MV-4-11 (cell line): ENCODE results near the gene MLIP.

Source experiments
- DNase-seq: peaks from one replicate; lab custom pipeline; 2025; lab: John Stamatoyannopoulos, UW

The MLIP gene

DNA sequence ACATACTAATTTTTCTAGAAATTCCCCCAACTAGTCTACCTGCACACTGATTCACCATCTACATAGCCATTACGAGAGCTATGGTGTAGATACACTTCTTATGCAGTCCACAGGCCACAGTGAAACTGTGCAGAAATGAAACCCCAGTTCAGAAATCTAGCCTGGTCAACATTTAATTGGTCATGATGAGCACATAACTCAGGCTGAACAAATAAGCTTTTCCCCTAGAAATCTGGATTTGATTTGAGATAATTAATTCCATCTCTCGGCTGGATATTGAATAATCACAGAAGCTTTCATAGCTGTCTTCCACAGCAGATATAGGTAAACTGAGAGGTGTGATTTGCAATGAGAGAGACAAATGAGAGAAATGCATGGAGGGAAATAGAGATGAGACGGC is 174.4 kb downstream of the MLIP start:
- no peak for DNase-seq

DNA sequence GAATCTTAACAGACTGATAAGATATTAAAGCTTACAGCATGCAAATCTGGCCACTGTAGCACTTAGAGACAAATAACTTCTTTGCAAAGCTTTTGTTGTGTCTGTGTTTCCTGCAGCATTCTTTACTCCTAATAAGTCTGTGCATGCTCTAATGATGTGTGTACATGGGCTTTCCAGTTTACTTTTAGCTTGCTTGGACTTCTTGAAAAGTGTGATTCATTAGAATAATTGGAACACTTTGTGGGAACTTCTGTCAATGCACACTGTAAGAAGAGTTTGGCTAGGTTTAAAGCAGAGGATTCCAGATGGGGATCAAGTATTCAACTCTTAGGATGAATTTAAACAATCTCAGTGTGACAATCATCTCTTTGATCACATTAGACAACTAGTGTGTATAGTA is 174.9 kb downstream of the MLIP start:
- DNase-seq = no peak

DNA sequence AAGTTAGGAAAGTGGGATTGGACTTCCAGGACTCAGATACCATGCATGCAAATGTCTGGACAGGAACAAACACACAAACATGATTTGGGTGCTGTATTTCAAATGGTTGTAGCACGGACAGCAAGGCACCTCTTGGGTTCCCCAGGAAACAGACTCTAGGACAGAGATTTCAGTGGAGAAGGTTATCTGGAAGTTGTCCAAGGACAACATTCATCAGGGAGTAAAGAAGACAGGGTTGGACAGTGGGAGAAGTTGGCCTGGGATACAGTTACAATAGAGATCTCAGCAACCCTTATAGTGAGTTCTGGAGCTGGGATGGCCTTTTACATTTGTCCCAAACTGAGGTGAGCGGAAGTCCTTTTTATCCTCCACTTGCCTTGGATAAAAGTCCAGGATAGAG is 177.2 kb downstream of the MLIP start:
- no peak for DNase-seq

DNA sequence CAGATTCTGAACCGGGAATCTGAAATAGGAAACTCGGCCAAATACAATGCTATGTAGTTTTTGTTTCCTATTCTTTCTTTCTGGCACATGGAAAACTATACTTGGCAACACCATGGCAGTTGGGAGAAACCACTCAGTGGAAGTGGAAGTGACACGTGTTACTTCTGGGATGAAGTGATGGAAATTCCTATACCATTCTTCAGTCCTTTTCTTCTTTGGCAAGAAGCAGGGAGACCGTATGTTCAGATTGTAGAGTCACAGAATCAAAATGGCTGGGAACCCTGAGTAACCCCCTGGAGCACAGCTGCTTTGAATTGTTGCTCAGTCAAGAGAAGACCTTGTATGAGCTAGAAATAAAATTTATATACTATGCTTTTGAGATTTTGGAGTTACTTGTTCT is 178.2 kb downstream of the MLIP start:
- no peak for DNase-seq

DNA sequence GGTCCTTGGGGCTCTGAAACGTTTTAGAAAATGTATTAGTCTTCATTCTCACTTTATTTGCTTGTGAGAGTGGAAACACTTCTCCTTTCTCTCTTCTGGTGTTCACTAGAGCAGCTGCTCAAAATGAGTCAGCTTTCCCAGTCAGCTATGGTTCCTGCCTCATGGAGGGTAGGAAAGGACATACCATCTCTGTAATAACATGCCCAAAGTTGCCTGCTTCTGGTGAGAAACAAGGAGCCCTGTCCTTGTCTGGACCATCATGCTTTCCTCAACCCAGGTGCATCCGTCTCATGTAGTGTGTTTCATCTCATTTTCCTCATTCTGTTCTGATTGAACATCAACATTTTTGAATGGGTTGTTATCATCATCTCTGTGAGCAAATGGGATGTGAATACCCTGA is 179.9 kb downstream of the MLIP start:
- DNase-seq = peak; percentile 21

DNA sequence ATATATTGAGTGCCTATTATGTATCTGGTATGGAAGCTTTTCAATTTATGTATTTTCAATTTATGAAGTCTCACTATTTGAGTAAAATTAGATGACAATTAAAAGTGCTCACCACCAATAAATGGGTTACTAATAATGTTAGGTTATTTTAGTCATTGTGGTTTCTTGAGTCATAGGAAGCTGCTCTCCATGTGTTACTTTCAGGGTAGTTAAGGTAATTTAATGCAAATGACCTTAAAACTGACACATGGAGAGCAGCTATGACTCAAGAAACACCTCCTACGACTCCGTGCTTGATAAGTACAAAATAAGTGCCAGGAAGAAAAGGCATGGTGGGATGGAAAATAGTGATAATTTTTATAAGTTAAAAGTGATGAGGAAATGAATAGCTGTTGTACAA is 180.5 kb downstream of the MLIP start:
- DNase-seq = no peak

DNA sequence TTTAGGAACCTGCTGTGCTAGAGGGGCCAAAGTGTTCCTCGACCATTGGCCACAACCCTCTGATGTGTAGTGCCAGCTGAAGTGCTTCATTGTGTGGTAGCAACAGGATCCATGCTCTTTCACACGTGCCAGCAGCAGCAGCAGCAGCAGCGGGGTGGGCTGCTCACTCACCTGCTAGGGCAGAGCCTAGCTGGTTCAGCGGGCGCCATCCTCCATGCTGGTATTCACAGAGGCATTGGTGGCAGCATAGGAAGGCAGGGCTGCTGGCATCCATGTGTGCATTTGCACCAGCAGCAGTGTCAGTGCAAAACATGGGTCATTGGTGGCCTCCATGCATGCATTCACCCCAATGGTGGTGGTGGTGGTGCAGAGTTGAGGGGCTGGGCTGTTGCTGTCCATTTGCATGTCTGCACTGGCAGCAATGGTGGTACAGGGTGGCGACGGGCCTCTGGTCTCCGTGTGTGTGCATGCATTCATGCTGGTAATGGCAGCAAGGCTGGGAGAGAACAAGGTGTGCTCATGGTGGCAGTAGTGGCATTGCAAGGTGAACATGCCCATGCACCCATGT is 183.8 kb downstream of the MLIP start:
- DNase-seq = no peak

DNA sequence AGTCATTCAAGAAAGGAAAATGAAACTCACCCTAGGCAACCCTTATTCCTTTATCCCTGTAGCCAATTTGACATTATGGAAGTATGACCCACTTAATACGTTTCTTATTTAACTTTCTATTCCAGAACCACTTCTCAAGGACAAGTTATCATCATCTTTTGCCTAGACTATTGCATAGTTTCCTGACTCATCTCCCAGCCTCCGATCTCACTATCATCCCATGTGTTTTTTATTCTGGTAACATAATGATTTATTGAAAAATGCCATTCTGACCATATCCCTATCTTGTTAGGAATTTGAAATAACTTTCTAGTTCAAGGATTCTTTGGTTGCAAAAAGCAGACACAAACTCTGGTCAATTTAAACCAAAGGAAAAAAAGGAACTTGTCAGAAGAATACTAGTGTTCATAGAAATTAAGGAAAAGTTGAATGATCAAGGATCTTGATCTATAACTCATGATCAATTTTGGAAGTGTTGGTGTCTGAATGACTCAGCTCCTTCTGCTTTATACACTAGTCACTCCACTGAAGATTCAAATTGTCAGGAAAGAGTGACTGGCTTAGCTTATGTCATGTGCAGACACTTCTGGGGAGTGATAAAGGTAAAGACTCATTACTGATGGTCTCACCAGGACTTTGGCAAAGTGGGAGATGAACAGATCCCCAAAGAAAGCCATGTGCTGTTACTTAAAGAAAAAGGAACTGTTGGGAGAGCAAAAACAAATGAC is 188.5 kb downstream of the MLIP start:
- DNase-seq = no peak

DNA sequence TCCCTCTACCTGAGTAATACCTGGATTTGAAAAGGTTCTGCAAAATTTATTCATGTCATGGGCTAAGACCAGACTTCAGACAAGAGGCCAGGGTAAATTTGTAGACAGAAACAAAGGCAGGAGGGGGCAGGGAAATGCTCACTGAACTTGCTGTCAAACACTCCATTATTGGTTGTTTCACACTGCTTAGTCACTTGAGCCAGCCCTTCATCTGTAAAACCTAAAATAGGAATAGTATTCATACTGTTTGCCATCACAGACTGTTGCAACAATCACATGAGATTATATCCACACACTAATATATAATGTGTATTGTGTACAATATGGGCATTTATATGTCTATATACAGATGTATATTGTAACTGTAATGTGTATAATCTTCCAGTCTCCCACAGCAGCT is 190.5 kb downstream of the MLIP start:
- DNase-seq = no peak

DNA sequence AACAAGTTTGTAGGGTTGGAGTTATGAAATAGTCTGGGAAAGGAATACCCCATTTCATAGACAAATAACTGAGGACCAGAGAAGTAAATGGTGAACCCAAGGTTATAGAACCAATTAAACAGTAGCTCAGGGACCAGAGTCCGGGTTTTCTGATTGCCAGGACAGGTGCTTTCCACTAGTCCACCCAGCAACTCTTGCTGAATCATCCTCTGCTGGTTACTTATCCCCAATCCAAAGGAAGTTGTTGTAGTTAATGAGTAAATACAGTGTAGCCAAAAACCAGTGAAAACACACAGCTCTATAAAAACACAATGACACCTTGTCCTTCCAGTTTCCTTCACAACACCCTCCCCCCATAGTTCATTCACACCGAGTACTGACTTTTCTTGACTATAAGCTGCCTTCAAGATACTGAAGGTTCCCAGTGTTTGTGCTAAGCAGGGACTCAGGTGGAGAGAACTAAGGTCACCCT is 196.2 kb downstream of the MLIP start:
- DNase-seq = no peak

DNA sequence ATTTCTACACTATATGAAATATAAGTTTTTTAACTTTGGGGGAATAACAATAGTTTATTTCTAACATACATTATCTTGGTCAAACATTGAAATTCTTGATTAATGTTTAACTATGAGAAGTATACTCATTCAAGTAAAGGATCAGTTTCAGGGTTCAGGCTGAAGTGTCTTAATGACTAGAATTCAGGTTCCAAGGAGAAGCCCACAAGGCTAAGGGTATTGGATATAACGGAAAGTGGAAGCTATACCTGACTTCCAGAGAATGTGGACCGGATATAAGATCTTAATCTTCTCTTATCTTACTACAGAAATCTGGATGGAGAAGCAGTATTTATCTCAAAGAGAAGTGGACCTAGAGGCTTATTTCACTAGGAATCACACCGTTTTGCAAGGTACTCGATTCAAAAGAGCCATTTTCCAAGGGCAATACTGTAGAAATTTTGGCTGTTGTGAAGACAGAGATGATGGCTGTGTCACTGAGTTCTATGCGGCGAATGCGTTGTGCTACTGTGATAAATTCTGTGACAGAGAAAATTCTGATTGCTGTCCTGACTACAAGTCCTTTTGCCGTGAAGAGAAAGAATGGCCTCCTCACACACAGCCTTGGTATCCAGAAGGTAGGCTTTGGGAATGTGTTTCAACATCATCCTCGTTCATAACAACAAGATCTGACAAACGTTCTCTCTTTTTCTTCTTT is 197.2 kb downstream of the MLIP start, which contains the start of gene TINAG:
Gene TINAG, plus strand, starts transcription at position 153 of the 697 bp plus-strand sequence. Its CDS starts 110 bp downstream, at position 263.
- DNase-seq = no peak

DNA sequence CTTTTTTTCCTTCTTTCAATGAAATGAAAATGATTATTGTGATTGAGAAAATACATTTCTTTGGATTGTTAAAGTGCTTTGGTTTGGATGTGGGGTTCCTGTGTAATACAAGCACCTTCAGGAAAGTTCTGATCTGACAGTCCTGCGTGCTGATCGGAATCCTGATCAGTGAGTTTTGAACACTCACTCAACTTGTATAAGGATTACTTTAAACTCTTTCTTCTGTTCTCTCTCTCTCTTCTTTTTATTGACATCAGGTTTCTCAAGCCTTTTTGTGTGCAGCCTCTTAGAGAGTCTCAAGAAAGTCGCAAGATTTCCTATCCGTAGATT is 197.7 kb downstream of the MLIP start:
- no peak for DNase-seq

DNA sequence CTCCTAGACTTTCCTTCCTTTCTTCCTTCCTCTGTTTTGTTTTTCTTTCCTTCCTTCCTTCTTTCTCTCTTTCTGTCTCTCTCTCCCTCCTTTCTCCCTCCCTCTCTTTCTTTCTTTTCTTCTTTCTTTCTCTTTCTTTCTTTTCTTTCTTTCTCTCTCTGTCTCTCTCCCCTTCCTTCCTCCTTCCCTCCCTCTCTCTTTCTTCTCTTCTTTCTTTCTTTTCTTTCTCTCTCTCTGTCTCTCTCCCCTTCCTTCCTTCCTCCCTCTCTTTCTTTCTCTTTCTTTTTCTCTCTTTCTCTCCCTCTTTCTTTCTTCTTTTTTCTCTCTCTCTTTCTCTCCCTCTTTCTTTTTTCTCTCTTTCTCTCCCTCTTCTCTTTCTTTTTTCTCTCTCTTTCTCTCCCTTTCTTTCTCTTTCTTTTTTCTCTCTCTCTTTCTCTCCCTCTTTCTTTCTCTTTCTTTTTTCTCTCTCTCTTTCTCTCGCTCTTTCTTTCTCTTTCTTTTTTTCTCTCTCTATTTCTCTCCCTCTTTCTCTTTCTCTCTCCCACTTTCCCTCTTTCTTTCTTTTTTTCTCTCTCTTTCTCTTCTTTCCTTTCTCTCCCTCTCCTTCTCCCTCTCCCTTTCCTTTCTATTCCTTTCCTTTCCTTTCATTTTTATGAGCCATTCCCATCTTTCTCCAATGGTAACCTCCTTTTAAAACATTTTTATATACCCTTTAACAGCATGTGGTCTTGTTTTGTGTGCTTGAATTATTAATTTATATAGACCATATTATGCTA is 199.3 kb downstream of the MLIP start:
- DNase-seq = no peak

DNA sequence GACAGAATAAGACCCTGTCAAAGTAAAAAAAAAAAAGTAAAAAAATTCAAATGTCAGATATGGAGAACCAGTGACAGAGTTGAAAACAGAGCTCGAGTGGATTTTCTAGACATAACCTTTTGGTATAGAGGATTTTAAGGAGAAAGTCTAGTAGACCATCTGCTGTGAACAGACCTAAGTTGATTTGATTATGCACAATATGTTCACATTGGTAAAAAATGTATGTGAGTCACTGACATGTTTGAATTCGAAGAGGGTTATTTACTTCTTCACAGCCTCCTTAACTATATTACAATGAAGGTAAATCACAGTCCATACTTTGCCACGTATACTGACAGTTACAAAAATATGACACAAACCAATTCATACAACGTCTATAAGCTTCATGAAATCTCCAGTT is 204.4 kb downstream of the MLIP start:
- DNase-seq = no peak
